ENCODE results near the gene DTX3.

Gene DTX3

DNA sequence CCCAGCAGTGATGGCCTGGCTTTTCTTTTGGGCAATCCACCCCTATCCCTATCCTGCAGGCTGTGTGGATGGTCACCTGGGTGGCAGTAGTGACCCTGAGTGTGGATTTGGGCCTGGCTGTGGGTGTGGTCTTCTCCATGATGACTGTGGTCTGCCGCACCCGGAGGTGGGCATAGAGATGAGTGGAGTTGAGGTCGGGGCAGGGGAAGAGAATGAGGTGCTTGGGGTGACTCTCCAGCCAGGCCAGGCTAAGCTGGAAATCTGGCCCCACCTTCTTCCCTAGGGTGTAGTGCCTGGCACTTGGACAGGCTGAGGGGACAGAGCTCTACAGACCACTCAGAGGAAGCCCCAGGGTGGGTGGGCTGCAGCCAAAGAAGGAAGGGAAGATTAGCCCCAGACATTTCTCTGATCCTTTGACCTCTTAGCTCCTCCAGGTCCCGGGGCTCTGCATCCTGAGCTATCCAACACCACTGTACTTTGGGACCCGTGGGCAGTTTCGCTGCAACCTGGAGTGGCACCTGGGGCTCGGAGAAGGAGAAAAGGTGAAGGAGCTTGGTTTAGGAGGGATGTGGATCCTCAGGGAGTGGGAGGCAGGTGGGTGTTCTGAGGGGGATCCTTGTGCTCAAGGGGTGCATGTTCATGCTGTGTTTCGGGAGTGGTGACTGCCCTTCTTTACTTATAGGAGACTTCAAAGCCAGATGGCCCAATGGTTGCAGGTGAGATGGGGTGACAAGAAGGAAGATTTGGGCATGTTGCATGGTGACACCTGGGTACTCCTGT, 20.0 kb downstream of the DTX3 start:
- Histone ChIP-seq H3K27me3 (ENCODE audit: control insufficient read depth in 2 of 2, insufficient read depth in 2 of 2, low read length in 2 of 2) (peaks cover 74 to 80% of the 10 kb centered on the region in 2 donors), H3K36me3 (ENCODE audit: control insufficient read depth in 2 of 2, insufficient read depth in 2 of 2, low read length in 2 of 2) (no peaks in the 10 kb centered on the region), H3K4me1 (ENCODE audit: control insufficient read depth in 2 of 2, insufficient read depth in 2 of 2, low read length in 2 of 2) (peaks cover 11 to 14% of the 10 kb centered on the region in 2 donors), H3K27ac (ENCODE audit: low read depth in 2 of 2, low read length in 2 of 2) (no peak overlapping the region), H3K4me3 (ENCODE audit: low read length in 2 of 2) (no peak overlapping the region), H3K9me3 (ENCODE audit: control insufficient read depth in 2 of 2, low read length in 2 of 2) (no peaks in the 10 kb centered on the region), H3K9ac (ENCODE audit: low read depth in 1 of 2, low read length in 2 of 2) (no peak overlapping the region)

DNA sequence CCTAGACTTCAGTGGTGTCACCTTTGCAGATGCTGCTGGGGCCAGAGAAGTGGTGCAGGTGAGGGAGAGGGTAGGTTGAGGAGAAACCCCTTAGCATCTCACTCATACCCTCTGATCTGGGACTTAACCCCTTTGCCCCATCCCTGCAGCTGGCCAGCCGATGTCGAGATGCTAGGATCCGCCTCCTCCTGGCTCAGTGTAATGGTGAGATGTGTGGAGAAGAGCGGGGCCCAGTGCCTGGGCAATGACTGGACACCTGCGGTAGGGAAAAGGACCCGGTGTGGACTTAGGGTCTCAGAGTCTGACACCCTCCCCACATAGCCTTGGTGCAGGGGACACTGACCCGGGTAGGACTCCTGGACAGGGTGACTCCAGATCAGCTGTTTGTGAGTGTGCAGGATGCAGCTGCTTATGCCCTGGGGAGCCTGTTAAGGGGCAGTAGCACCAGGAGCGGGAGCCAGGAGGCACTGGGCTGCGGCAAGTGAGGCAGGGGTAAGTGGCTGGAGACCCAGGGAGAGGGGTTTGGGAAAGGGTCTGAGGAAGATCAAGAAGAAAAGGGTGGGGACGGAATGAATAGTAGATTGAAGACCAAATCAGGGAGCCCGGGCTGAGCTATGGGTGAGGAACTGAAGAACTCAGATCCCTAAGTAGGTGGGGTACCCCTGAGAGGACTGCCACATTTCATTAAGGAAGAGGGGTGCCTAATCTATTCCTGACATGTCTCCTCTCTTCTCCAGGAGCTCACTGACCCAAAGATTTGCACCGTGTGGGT, 20.8 kb downstream of the DTX3 start:
- H3K27me3 ChIP-seq (ENCODE audit: control insufficient read depth in 2 of 2, insufficient read depth in 2 of 2, low read length in 2 of 2) = peaks cover 71 to 72% of the 10 kb centered on the region in 2 donors
- H3K9ac ChIP-seq (ENCODE audit: low read depth in 1 of 2, low read length in 2 of 2) = no peak overlapping the region
- peaks cover 11 to 12% of the 10 kb centered on the region in 2 donors for H3K4me1 ChIP-seq (ENCODE audit: control insufficient read depth in 2 of 2, insufficient read depth in 2 of 2, low read length in 2 of 2)

DNA sequence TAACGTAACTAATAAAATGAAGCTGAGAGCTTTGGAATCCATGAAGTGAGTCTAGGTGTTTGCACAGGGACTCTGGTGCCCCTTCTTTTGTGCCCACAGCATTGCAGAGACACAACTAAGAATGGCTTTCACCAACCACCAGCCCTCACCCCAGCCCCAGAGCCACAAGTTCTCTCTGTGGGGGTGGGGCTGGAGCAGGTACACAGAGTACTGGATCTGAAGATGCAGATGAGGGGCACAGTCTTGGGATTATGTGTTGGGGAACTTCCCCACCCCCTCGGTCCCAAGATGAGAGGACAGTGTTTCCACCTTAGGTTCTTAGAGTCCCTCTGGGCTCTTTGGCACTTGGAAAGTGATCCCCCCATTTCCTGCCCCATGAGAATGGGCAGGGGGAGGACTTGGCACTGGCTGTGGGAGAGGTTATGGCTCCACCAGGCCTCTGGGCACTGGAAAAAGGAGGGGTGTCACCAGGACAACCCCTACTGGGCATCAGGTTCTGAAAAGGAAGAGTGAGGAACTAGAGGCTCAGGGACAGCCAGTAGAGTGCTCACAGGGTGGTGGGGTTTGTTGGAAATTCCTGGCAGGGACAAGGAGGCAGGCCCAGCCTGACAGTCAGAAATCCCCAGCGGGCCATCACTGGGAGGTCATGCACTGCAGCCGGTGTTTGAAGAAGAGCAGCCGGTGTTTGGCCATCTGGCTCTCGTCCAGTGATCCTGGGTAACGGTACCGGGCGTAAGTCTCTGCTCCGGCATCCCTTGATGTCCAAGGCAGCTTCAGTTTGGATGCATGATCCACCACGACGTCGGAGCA, 21.7 kb downstream of the DTX3 start:
- Histone ChIP-seq H3K4me1 (ENCODE audit: control insufficient read depth in 2 of 2, insufficient read depth in 2 of 2, low read length in 2 of 2) (peaks cover 6% of the 10 kb centered on the region in 2 donors), H3K36me3 (ENCODE audit: control insufficient read depth in 2 of 2, insufficient read depth in 2 of 2, low read length in 2 of 2) (no peaks in the 10 kb centered on the region), H3K4me3 (ENCODE audit: low read length in 2 of 2) (no peak overlapping the region), H3K27me3 (ENCODE audit: control insufficient read depth in 2 of 2, insufficient read depth in 2 of 2, low read length in 2 of 2) (peaks cover 70 to 71% of the 10 kb centered on the region in 2 donors), H3K9me3 (ENCODE audit: control insufficient read depth in 2 of 2, low read length in 2 of 2) (no peaks in the 10 kb centered on the region), H3K9ac (ENCODE audit: low read depth in 1 of 2, low read length in 2 of 2) (no peak overlapping the region), H3K27ac (ENCODE audit: low read depth in 2 of 2, low read length in 2 of 2) (no peak overlapping the region)

More for the DNA sequence above, 20.8 kb downstream of the DTX3 start:
- Histone ChIP-seq H3K27ac (ENCODE audit: low read depth in 2 of 2, low read length in 2 of 2) (no peak overlapping the region), H3K9me3 (ENCODE audit: control insufficient read depth in 2 of 2, low read length in 2 of 2) (no peaks in the 10 kb centered on the region), H3K36me3 (ENCODE audit: control insufficient read depth in 2 of 2, insufficient read depth in 2 of 2, low read length in 2 of 2) (no peaks in the 10 kb centered on the region), H3K4me3 (ENCODE audit: low read length in 2 of 2) (no peak overlapping the region)

DNA sequence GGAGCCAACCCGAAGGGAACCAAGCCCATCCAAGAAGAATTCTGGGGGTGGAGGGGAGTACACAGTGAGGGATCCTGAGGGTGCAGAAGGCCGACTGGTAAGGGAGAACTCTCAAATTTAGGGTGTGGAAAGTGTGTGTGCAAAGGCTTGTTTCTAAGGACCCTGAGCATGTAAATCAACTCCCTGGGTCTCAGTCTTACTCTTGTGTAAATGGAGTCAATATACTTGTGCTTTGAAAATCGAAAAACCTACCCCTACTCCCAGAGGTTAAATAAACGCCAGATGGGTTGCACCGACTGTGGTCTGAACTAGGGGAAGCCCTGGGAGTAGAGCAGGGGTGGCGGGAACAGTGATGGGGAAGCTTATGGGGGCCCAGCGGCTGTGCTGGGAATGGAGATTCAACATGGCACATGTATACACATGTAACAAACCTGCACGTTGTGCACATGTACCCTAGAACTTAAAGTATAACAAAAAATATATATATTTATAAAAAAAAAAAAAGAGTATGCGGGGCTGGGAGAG, 22.4 kb downstream of the DTX3 start:
- H3K4me3 ChIP-seq (ENCODE audit: low read length in 2 of 2) = no peak overlapping the region
- no peaks in the 10 kb centered on the region for H3K36me3 ChIP-seq (ENCODE audit: control insufficient read depth in 2 of 2, insufficient read depth in 2 of 2, low read length in 2 of 2)
- H3K9ac ChIP-seq (ENCODE audit: low read depth in 1 of 2, low read length in 2 of 2) = no peak overlapping the region
- H3K4me1 ChIP-seq (ENCODE audit: control insufficient read depth in 2 of 2, insufficient read depth in 2 of 2, low read length in 2 of 2) = no peaks in the 10 kb centered on the region
- no peaks in the 10 kb centered on the region for H3K9me3 ChIP-seq (ENCODE audit: control insufficient read depth in 2 of 2, low read length in 2 of 2)
- H3K27ac ChIP-seq (ENCODE audit: low read depth in 2 of 2, low read length in 2 of 2) = no peak overlapping the region
- H3K27me3 ChIP-seq (ENCODE audit: control insufficient read depth in 2 of 2, insufficient read depth in 2 of 2, low read length in 2 of 2) = peaks cover 69 to 71% of the 10 kb centered on the region in 2 donors

DNA sequence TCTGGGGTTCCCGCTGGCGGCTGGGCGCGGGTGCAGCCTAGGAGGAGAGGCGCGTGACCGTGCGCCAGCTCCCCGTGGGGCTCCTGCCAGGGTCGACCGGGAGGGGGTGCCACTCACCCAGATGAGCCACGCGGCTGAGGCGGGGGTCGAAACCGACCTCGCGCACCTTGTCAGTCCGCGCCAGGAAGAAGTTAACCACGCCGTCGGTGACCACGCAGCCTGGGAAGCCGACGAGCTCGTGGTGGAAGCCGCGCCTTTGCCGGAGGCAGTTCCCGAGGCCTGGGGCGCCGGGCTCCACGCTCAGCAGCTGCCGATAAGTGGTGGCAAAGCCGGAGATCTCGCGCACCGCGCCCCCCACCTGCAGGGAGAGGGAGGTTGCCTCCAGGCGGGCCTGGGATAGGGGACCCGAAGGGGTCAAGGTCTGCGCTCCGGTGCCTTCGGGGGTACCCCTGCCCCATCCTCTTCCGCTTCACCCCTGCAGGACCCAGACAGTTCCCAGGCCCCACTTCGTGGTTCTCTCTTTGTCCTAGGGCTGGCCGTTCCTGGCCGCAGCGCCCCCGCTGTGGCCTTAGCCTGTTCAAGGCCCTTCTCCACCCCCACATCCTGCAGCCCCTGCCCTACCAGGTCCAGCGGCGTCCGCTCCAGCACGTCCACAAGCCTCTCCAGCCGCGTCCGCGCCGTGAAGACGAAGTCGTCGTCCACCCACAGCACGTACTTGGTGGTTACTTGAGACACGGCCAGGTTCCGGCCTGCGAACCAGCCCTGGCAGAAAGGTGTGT, 23.1 kb downstream of the DTX3 start:
- H3K4me1 ChIP-seq (ENCODE audit: control insufficient read depth in 2 of 2, insufficient read depth in 2 of 2, low read length in 2 of 2) = peaks cover 0 to 2% of the 10 kb centered on the region in 2 donors

DNA sequence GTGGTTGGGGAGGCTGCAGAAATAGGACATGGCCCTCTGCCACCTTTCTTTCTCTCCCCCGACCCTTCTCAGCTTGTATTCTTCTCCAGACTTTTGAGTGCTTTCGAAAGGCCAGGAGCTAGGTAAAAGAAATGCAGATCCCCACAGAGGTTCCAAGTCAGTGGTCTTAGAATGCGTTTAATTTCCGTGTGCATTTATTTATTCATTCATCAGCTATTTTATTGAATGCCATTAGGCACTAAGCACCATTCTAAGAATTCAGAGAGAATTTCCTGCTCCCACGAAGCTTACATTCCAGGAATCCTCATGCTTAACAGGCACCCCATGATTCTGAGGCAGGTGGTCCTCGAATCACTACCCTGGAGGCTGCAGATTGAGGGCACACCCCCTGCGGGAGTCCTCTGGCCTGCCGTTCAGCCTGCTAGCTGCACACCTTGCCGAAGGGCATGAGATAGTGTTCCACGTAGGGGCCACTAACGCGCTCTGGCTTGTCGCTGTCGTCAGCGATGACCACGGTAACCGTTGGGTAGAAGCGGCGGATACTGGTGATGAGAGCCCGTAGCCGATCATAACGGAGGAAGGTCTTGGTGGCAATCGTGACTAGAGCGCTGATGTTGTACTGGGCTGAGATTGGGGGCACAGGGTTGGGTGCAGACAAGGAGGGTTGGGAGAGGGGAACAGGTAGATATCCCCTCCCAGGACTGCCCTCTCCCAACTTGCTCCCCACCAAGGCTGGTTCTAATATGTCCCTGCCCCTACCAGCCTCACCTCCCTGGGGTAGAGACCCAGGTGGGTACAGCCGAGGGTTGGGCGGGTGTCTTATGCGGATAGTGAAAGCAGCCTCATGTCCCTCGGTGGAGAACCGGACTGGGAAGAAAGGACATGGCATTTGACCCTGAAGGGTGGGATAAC, 23.9 kb downstream of the DTX3 start:
- no peak overlapping the region for H3K27ac ChIP-seq (ENCODE audit: low read depth in 2 of 2, low read length in 2 of 2)
- H3K4me1 ChIP-seq (ENCODE audit: control insufficient read depth in 2 of 2, insufficient read depth in 2 of 2, low read length in 2 of 2) = peaks cover 0 to 2% of the 10 kb centered on the region in 2 donors
- H3K9ac ChIP-seq (ENCODE audit: low read depth in 1 of 2, low read length in 2 of 2) = no peak overlapping the region
- no peaks in the 10 kb centered on the region for H3K36me3 ChIP-seq (ENCODE audit: control insufficient read depth in 2 of 2, insufficient read depth in 2 of 2, low read length in 2 of 2)
- H3K27me3 ChIP-seq (ENCODE audit: control insufficient read depth in 2 of 2, insufficient read depth in 2 of 2, low read length in 2 of 2) = peaks cover 60 to 64% of the 10 kb centered on the region in 2 donors
- H3K9me3 ChIP-seq (ENCODE audit: control insufficient read depth in 2 of 2, low read length in 2 of 2) = no peaks in the 10 kb centered on the region
- no peak overlapping the region for H3K4me3 ChIP-seq (ENCODE audit: low read length in 2 of 2)

More for the DNA sequence above, 23.1 kb downstream of the DTX3 start:
- Histone ChIP-seq H3K27ac (ENCODE audit: low read depth in 2 of 2, low read length in 2 of 2) (no peak overlapping the region), H3K9me3 (ENCODE audit: control insufficient read depth in 2 of 2, low read length in 2 of 2) (no peaks in the 10 kb centered on the region), H3K36me3 (ENCODE audit: control insufficient read depth in 2 of 2, insufficient read depth in 2 of 2, low read length in 2 of 2) (no peaks in the 10 kb centered on the region), H3K4me3 (ENCODE audit: low read length in 2 of 2) (no peak overlapping the region), H3K9ac (ENCODE audit: low read depth in 1 of 2, low read length in 2 of 2) (no peak overlapping the region), H3K27me3 (ENCODE audit: control insufficient read depth in 2 of 2, insufficient read depth in 2 of 2, low read length in 2 of 2) (peaks cover 64 to 69% of the 10 kb centered on the region in 2 donors)

DNA sequence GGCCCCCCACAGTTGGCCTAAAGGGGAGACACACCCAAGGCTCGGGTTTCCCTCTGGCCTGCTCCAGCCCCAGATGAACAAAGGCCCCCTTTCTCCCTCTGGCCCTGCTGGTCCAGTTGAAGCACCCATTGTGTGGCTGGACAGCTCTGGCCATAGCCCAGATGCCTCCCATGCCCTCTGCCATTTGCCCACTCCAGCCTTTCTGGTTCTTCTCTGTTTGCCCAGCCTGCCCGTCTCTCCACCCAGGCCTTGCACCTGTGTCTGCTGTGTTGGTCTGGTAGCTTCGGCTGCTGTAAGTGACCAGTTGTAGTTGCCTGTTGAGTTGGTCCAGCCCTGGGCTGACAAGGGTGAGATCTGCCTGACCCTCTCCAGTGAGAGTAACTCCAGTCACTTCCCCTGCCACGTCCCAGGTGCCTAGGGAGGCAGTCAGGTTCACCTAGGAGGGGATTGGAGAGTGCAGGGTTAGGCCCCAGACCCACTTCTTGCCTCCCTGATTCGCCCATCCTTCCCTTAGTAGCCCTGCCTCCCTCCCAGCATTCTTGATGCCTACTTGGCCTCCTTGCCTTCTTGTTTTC, 25.4 kb downstream of the DTX3 start:
- H3K36me3 ChIP-seq (ENCODE audit: control insufficient read depth in 2 of 2, insufficient read depth in 2 of 2, low read length in 2 of 2) = no peaks in the 10 kb centered on the region
- H3K9ac ChIP-seq (ENCODE audit: low read depth in 1 of 2, low read length in 2 of 2) = no peak overlapping the region
- H3K4me1 ChIP-seq (ENCODE audit: control insufficient read depth in 2 of 2, insufficient read depth in 2 of 2, low read length in 2 of 2) = peaks cover 0 to 2% of the 10 kb centered on the region in 2 donors
- H3K27ac ChIP-seq (ENCODE audit: low read depth in 2 of 2, low read length in 2 of 2) = no peak overlapping the region
- no peak overlapping the region for H3K4me3 ChIP-seq (ENCODE audit: low read length in 2 of 2)
- no peaks in the 10 kb centered on the region for H3K9me3 ChIP-seq (ENCODE audit: control insufficient read depth in 2 of 2, low read length in 2 of 2)
- H3K27me3 ChIP-seq (ENCODE audit: control insufficient read depth in 2 of 2, insufficient read depth in 2 of 2, low read length in 2 of 2) = peaks cover 49 to 52% of the 10 kb centered on the region in 2 donors

DNA sequence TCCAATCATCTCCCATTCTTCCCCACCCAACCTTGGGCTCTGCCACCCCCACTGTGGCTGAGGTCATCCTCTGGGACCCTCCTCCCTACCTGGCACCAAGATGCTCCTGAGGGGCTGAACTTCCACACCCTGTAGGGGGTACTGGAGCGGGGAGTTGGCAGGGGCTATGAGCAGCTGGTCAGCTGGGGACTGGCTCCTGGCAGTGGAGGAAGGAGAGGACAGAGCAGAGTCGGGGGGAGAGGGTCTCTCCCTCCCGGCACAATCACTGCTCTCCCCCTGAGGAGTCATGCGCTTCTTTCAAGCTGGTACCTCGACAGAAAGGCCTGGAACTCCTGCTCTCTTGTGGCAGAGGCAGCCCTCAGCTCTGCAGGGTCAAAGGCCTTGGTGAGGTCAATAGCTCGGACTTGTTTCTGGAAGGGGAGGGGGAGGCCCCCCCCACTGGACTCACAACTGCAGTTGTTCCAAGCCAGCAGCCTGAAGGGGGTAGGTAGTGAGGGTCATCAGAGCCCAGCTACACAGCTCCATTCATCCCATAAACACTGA, 26.3 kb downstream of the DTX3 start:
- peaks cover 42 to 43% of the 10 kb centered on the region in 2 donors for H3K27me3 ChIP-seq (ENCODE audit: control insufficient read depth in 2 of 2, insufficient read depth in 2 of 2, low read length in 2 of 2)
- peaks cover 0 to 2% of the 10 kb centered on the region in 2 donors for H3K4me1 ChIP-seq (ENCODE audit: control insufficient read depth in 2 of 2, insufficient read depth in 2 of 2, low read length in 2 of 2)
- no peak overlapping the region for H3K27ac ChIP-seq (ENCODE audit: low read depth in 2 of 2, low read length in 2 of 2)
- H3K9ac ChIP-seq (ENCODE audit: low read depth in 1 of 2, low read length in 2 of 2) = no peak overlapping the region
- no peaks in the 10 kb centered on the region for H3K36me3 ChIP-seq (ENCODE audit: control insufficient read depth in 2 of 2, insufficient read depth in 2 of 2, low read length in 2 of 2)
- H3K9me3 ChIP-seq (ENCODE audit: control insufficient read depth in 2 of 2, low read length in 2 of 2) = no peaks in the 10 kb centered on the region
- H3K4me3 ChIP-seq (ENCODE audit: low read length in 2 of 2) = no peak overlapping the region

Data from mucosa of rectum (tissue), 2 donors.